LNCAP (cell line): ENCODE data around the gene BRI3.

Experiments used
- TF ChIP-seq, protein P1 (sequence below): fragments of 450-650 bp; IDR thresholded peaks from 2 replicates; pipeline ENCODE4 v1.5.1; 2017; ENCODE audit warnings: mild to moderate bottlenecking

The BRI3 gene

GRCh38 chr7:98244871-98245270 lies 36.6 kb upstream of the BRI3 start:
- TF ChIP-seq, protein P1, sequence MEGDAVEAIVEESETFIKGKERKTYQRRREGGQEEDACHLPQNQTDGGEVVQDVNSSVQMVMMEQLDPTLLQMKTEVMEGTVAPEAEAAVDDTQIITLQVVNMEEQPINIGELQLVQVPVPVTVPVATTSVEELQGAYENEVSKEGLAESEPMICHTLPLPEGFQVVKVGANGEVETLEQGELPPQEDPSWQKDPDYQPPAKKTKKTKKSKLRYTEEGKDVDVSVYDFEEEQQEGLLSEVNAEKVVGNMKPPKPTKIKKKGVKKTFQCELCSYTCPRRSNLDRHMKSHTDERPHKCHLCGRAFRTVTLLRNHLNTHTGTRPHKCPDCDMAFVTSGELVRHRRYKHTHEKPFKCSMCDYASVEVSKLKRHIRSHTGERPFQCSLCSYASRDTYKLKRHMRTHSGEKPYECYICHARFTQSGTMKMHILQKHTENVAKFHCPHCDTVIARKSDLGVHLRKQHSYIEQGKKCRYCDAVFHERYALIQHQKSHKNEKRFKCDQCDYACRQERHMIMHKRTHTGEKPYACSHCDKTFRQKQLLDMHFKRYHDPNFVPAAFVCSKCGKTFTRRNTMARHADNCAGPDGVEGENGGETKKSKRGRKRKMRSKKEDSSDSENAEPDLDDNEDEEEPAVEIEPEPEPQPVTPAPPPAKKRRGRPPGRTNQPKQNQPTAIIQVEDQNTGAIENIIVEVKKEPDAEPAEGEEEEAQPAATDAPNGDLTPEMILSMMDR = no peak

DNA sequence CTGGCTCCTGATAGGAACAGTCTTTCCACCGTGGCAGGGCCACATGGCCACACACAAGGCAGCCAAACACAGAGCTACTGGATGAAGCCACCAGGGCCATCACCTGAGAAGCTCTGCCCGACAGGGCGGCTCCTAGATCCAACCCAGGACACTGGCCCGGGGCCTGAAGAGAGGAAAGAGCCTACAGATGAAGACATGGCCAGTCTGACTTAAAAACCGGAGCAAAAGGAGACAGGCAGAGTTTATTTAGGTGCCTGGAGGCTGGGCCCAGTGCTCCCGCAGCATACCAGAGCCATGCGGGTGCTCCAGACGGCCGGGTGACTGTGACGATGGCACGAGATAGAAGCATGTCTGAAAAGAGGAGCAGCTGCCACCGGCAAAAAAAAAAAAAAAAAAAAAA lies 33.3 kb upstream of the BRI3 start:
- TF ChIP-seq, protein P1 = no peak

- TF ChIP-seq, protein P1 = no peak
Measured at GRCh38 chr7:98249106-98249505, 32.4 kb upstream of the BRI3 start.

DNA sequence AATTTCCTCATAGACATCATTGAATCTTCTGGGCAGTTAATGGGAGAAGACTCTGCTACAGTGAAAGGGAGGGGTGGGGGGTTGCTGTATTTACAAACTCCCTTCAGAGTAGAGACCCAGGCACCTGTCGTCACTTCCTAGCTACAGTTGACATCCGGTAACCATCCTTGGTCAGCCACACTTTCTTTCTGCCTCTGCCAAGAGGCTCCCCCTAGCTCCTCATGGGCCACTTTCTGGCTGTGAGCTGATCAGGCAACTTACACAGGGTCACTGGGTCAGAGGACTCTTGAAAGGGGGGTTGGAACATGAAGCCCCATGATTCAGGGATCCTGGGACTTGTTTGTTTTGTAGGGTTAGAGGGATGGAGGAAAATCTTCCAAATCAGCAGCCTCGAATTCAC lies 30.7 kb upstream of the BRI3 start:
- TF ChIP-seq, protein P1 = no peak

DNA sequence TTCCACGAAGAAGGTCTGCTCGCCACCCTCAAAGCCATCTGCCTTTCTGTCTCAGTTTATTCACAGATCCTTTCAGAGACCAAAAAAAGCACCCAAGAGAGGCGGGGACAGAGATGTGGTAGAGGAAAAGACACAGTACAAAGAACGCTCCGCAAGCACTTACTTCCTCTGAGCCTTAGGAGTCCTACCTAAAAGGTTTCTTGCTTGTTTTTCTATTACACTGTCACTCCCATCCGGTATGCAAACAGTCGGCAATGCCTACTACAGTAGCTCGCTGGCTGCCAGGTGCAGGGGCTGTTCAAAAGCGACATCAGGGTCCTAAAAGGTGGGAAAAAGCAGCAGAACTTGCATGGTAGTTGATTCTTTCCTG lies 30.3 kb upstream of the BRI3 start:
- TF ChIP-seq, protein P1 = no peak

DNA sequence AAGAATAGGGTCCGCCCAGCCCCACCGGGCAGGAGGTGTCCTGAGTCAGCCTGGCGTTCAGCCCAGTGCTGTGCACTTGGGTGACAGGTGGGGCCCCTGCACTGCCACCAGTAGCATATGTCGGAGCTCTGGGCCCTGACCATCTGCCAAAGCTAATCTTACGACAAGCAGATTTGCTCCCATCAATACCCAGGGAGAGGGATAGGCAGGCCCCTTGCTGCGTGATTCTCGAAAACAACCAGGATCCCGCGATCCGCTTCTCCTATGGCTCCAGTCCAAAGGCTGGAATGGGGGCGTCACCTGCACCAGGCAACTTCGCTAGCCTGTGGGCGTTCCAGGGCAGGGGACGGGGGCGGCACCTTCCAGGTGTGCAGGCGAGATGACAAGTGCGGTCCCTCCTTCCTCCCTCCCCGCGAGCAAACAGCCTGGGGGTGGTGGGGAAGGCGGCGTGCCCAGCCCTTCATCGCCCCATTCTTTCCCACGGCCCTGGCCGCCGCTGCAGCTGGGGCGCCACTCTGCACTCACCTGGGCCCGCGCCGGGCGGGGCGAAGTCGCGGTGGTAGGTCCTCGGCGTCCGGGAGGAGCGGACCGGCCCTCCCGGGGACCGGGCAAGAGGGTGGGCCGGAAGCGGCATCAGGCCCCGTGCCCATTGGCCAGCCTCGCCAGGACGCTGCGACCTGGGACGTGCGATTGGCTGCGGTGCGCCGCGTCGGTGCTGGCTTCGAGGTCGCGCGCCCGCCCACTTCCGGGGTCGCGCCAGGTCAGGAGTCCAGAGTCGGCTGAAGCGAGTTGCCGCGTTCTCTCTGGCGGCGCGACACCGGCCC lies 29.7 kb upstream of the BRI3 start, which contains the start of gene TECPR1:
TECPR1 (minus strand) TSS at position 632 of the 824 bp plus-strand sequence. CDS start 6,086 bp downstream, outside the sequence.
- TF ChIP-seq, protein P1 = no peak

DNA sequence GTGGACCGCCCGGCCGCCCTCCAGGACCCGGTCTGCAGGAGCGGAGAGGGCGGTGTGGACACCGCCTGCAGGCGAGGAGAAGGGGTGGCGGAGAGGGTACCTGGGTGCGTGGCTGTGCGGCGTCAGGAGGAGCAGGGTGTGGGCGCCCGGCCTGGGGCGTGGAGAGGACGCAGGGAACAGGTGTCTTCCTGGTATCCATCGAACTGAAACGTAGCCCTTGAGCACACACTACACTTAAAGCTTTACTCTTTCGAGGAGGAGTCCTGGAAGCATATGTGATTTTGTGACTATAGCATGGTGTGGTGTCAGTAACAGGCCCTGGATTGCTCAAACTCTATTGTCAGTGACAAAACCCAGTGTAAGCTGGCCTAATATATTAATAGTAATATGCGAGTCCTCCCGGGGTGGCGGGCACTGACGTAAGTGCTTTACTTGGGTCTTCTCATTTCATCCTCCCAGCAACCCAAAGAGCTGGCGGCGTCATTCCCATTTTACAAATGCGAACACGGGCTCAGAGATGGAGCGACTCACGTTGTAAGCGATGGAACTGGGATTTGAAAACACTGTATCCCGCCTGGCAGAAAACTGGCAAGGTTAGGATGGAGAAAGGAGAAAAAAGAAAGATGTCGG lies 28.9 kb upstream of the BRI3 start:
- TF ChIP-seq, protein P1 = no peak
